ENCODE measurements around the gene ERC2. TPM values are rescaled to one million over a fixed set of nuclear protein-coding genes. Genes with fewer than 3 reads are reported as not detected.

The ERC2 gene
- total and polyA plus RNA-seq, 11 donors, result 0.16 to 3.8 (median 1.6) TPM

- WGBS, 4 donors, result 61 to 72% (median 61%) methylated on average over 5 of the region's 5 CpGs
- DNase-seq, result no peak
- H3K27ac ChIP-seq, result no peak overlapping the region
These were observed 731.1 kb downstream of the ERC2 start for GRCh38 chr3:55737186-55737585.

GRCh38 chr3:55735976-55736375, 732.3 kb downstream of the ERC2 start:
- TF ChIP-seq POLR2A (IDR thresholded peaks at IDR 0.05), result no peak
- no peak for TF ChIP-seq CTCF (IDR thresholded peaks at IDR 0.05)
- 79 to 82% (median 81%) methylated on average over 3 of the region's 3 CpGs for WGBS, 4 donors
- Histone ChIP-seq H3K36me3 (no peaks in the 10 kb centered on the region), H3K9me3 (no peaks in the 10 kb centered on the region), H3K4me1 (no peaks in the 10 kb centered on the region), H3K27ac (no peak overlapping the region), H3K27me3 (no peaks in the 10 kb centered on the region), H3K4me3 (no peak overlapping the region)
- ATAC-seq, result no peak
- DNase-seq, result no peak
- intact Hi-C loops (cut with DNase I), result no loop called here

More at GRCh38 chr3:55737186-55737585, 731.1 kb downstream of the ERC2 start:
- no peak overlapping the region for H3K4me3 ChIP-seq
- no peaks in the 10 kb centered on the region for H3K9me3 ChIP-seq
- ATAC-seq, result no peak
- H3K27me3 ChIP-seq, result no peaks in the 10 kb centered on the region
- intact Hi-C loops (cut with DNase I), result no loop called here
- H3K36me3 ChIP-seq, result no peaks in the 10 kb centered on the region
- H3K4me1 ChIP-seq, result no peaks in the 10 kb centered on the region
- TF ChIP-seq POLR2A (IDR thresholded peaks at IDR 0.05) (no peak), CTCF (IDR thresholded peaks at IDR 0.05) (no peak)

- intact Hi-C loops (cut with DNase I), result no loop called here
- Histone ChIP-seq H3K27ac (no peak overlapping the region), H3K4me1 (no peaks in the 10 kb centered on the region), H3K27me3 (no peaks in the 10 kb centered on the region), H3K9me3 (no peaks in the 10 kb centered on the region), H3K36me3 (no peaks in the 10 kb centered on the region), H3K4me3 (no peak overlapping the region)
- no peak for ATAC-seq
- TF ChIP-seq POLR2A (IDR thresholded peaks at IDR 0.05) (no peak), CTCF (IDR thresholded peaks at IDR 0.05) (no peak)
- no peak for DNase-seq
- WGBS, 4 donors, result 44 to 74% (median 62%) methylated on average over 3 of the region's 3 CpGs
These were observed 736.5 kb downstream of the ERC2 start for GRCh38 chr3:55731741-55732140.

GRCh38 chr3:55729546-55729945, 738.7 kb downstream of the ERC2 start:
- Histone ChIP-seq H3K27me3 (peaks cover 0 to under 1% (median 0%) of the 10 kb centered on the region in 9 donors), H3K9me3 (no peaks in the 10 kb centered on the region), H3K4me3 (no peak overlapping the region), H3K4me1 (no peaks in the 10 kb centered on the region), H3K27ac (no peak overlapping the region), H3K36me3 (no peaks in the 10 kb centered on the region)
- 79 to 81% (median 80%) methylated on average over 7 of the region's 7 CpGs for WGBS, 4 donors
- ATAC-seq (no peak), DNase-seq (no peak)
- intact Hi-C loops (cut with DNase I), result loop anchor here in 2 of 10 donors (10.0 kb wide), 3 partner anchors 205 to 775 kb away; no protein-coding TSS in a partner anchor
- TF ChIP-seq CTCF (IDR thresholded peaks at IDR 0.05), result no peak
- no peak for TF ChIP-seq POLR2A (IDR thresholded peaks at IDR 0.05)

Data from heart left ventricle (tissue), 16 donors.